Kidney (tissue), 14 donors: ENCODE results near the gene CMYA5. TPM values are rescaled to one million over a fixed set of nuclear protein-coding genes. Genes with fewer than 3 reads are reported as not detected.

ENCODE experiments used
- DNase-seq, 5 donors: peaks; one replicate each; pipeline ENCODE4 v3.0.0-alpha.2; 2013 to 2020
- FAIRE-seq: peaks from 2 replicates; lab custom pipeline; 2012; peaks lifted over from hg19 to GRCh38; lab: Jason Lieb, UNC
- H3K27ac ChIP-seq, 2 donors: one replicate each; pipeline ENCODE4 v1.7.0; 2013; ENCODE audit warnings: low read depth in 2 of 2, low read length in 2 of 2, inconsistent platforms in 1 of 2
- H3K27me3 ChIP-seq: one replicate; pipeline ENCODE4 v1.7.1; 2013; ENCODE audit warnings: low read length, inconsistent platforms; ENCODE audit not compliant: control insufficient read depth, insufficient read depth
- H3K36me3 ChIP-seq, 3 donors: one replicate each; pipeline versions ENCODE4 v1.7.0 to v1.7.1; 2013; ENCODE audit warnings: low read length in 3 of 3, control low read depth in 1 of 3, inconsistent platforms in 1 of 3; ENCODE audit not compliant: insufficient read depth in 3 of 3, control insufficient read depth in 2 of 3
- H3K4me1 ChIP-seq, 3 donors: one replicate each; pipeline versions ENCODE4 v1.7.0 to v1.7.1; 2013; ENCODE audit warnings: low read length in 3 of 3, inconsistent platforms in 1 of 3, low read depth in 1 of 3; ENCODE audit not compliant: control insufficient read depth in 2 of 3, insufficient read depth in 2 of 3
- H3K4me3 ChIP-seq, 3 donors: one replicate each; pipeline versions ENCODE4 v1.7.0 to v1.8.1; 2013; ENCODE audit warnings: low read length in 3 of 3, control low read depth in 1 of 3, inconsistent platforms in 1 of 3
- H3K9ac ChIP-seq, 3 donors: one replicate each; pipeline versions ENCODE4 v1.7.0 to v1.7.1; 2013; ENCODE audit warnings: low read length in 3 of 3, control low read depth in 1 of 3, inconsistent platforms in 1 of 3
- H3K9me3 ChIP-seq, 3 donors: one replicate each; pipeline versions ENCODE4 v1.7.0 to v1.7.1; 2013; ENCODE audit warnings: low read length in 3 of 3, control low read depth in 1 of 3, inconsistent platforms in 1 of 3; ENCODE audit not compliant: control insufficient read depth in 2 of 3, insufficient read depth in 1 of 3
- CTCF ChIP-seq: IDR thresholded peaks from 3 replicates; pipeline ENCODE4 v1.5.1; 2012; ENCODE audit warnings: mild to moderate bottlenecking, moderate library complexity, borderline replicate concordance; ENCODE audit not compliant: insufficient read depth; ENCODE audit errors: extremely low read depth
- intact Hi-C: fragments of 100-400 bp; cut with DNase I; formaldehyde crosslinking; loops from one replicate; pipeline ENCODE4 v1.11.1; 2022
- polyA plus RNA-seq: library from polyadenylated mRNA; stranded (reverse); fragments of 350-450 nt; fragmentation: Illumina TruSeq; extraction: RNeasy Lipid Tissue Mini Kit (QIAGEN cat#74804); gene quantifications from one replicate; pipeline ENCODE4 v1.2.3, GENCODE V29; 2014; ENCODE audit warnings: low read depth, low replicate concordance; ENCODE audit not compliant: insufficient read depth
- total RNA-seq: library from RNA; stranded (reverse); fragmentation: NEBNext Ultra II Directional; extraction: Animal tissue kit (Norgen Biotek cat#: 25700); gene quantifications from one replicate; pipeline ENCODE4 v1.2.1, GENCODE V29; 2021
- donor health status: control.
- donor health status: control.
- donor health status: control.
- donor health status: control.
- donor health status: control.
- donor health status: DM: yes; HTN: yes; CAD: no.
- donor health status: Normal renal cell carcinoma (clear cell type).

The CMYA5 gene
- total and polyA plus RNA-seq, 2 donors from 2014 or later: 6.1 to 6.5 TPM

- Histone ChIP-seq H3K36me3 (peaks cover 10 to 15% (median 14%) of the 10 kb centered on the region in 3 donors), H3K9ac (no peak overlapping the region), H3K9me3 (no peaks in the 10 kb centered on the region), H3K27me3 (no peaks in the 10 kb centered on the region), H3K4me1 (no peaks in the 10 kb centered on the region), H3K4me3 (no peak overlapping the region), H3K27ac (no peak overlapping the region)
- DNase-seq: no peak
- FAIRE-seq: no peak
- intact Hi-C loops: no loop called here
- TF ChIP-seq CTCF: no peak
Measured at GRCh38 chr5:79642210-79642609, 47.4 kb upstream of the CMYA5 start.

GRCh38 chr5:79653843-79654242 lies 35.8 kb upstream of the CMYA5 start:
- Histone ChIP-seq H3K27ac (peak overlapping the region; percentile 59 to 69), H3K4me1 (peaks cover 0 to 9% (median 2%) of the 10 kb centered on the region in 3 donors), H3K9me3 (no peaks in the 10 kb centered on the region), H3K4me3 (no peak overlapping the region), H3K9ac (no peak overlapping the region), H3K27me3 (no peaks in the 10 kb centered on the region), H3K36me3 (peaks cover 0 to 9% (median 4%) of the 10 kb centered on the region in 3 donors)
- FAIRE-seq (no peak), DNase-seq (peak in 1 of 5 donors; percentile 6)
- intact Hi-C loops: no loop called here
- no peak for TF ChIP-seq CTCF

- intact Hi-C loops: no loop called here
- Histone ChIP-seq H3K4me1 (no peaks in the 10 kb centered on the region), H3K27ac (no peak overlapping the region), H3K4me3 (no peak overlapping the region), H3K36me3 (peaks cover 3 to 10% (median 10%) of the 10 kb centered on the region in 3 donors), H3K9ac (no peak overlapping the region), H3K27me3 (no peaks in the 10 kb centered on the region), H3K9me3 (no peaks in the 10 kb centered on the region)
- FAIRE-seq: no peak
- no peak for DNase-seq
- TF ChIP-seq CTCF: no peak
Measured at GRCh38 chr5:79663212-79663611, 26.4 kb upstream of the CMYA5 start.

- Histone ChIP-seq H3K9me3 (no peaks in the 10 kb centered on the region), H3K4me3 (no peak overlapping the region), H3K27me3 (no peaks in the 10 kb centered on the region), H3K9ac (no peak overlapping the region), H3K36me3 (peaks cover 2 to 5% (median 4%) of the 10 kb centered on the region in 3 donors), H3K27ac (no peak overlapping the region), H3K4me1 (no peaks in the 10 kb centered on the region)
- no peak for TF ChIP-seq CTCF
- DNase-seq (peak in 2 of 5 donors; percentile 10 to 22), FAIRE-seq (no peak)
- intact Hi-C loops: no loop called here
Measured at GRCh38 chr5:79666758-79667157, 22.9 kb upstream of the CMYA5 start.
